Muscle of arm (tissue), 14 donors: ENCODE measurements around the gene KLF1. TPM values are rescaled to one million over a fixed set of nuclear protein-coding genes. Genes with fewer than 3 reads are reported as not detected.
"Not testable (repeated sequence)": the region's sequence is repeated elsewhere in the genome, so short reads cannot be mapped to it uniquely, and the experiment has no call there.

Experiments
- DNase-seq: peaks from one replicate; pipeline ENCODE4 v3.0.0-alpha.2; 2013
- long read RNA-seq, 11 donors: transcript quantifications; one replicate each; lab custom pipeline, GENCODE V29; 2026
- polyA plus RNA-seq, 12 donors: library from polyadenylated mRNA; unstranded; fragments of 120-200 nt; gene quantifications; one replicate each; pipeline ENCODE4 v1.2.1, GENCODE V29; 2013; ENCODE audit not compliant: insufficient read length in 12 of 12

The KLF1 gene
- 1 to 10 TPM in 1 of 12 donors, under 1 TPM in 9, not detected in 2; 0.15 to 2.8 (median 0.43) TPM for polyA plus RNA-seq
- long read RNA-seq, donor 1: 0 reads
- long read RNA-seq, donor 2: 0 reads
- long read RNA-seq, donor 3: 0 reads
- long read RNA-seq, donor 4: 0 reads
- long read RNA-seq, donor 5: 0 reads
- long read RNA-seq, donor 6: 0 reads
- long read RNA-seq, donor 7: 0 reads
- long read RNA-seq, donor 8: 0 reads
- long read RNA-seq, donor 9: 0 reads
- long read RNA-seq, donor 10, partial matches to known transcripts: 0 of 1 reads
- long read RNA-seq, donor 10, other reads (novel, unspliced or antisense): 0 of 1 reads
- long read RNA-seq, donor 11: 0 reads

DNA sequence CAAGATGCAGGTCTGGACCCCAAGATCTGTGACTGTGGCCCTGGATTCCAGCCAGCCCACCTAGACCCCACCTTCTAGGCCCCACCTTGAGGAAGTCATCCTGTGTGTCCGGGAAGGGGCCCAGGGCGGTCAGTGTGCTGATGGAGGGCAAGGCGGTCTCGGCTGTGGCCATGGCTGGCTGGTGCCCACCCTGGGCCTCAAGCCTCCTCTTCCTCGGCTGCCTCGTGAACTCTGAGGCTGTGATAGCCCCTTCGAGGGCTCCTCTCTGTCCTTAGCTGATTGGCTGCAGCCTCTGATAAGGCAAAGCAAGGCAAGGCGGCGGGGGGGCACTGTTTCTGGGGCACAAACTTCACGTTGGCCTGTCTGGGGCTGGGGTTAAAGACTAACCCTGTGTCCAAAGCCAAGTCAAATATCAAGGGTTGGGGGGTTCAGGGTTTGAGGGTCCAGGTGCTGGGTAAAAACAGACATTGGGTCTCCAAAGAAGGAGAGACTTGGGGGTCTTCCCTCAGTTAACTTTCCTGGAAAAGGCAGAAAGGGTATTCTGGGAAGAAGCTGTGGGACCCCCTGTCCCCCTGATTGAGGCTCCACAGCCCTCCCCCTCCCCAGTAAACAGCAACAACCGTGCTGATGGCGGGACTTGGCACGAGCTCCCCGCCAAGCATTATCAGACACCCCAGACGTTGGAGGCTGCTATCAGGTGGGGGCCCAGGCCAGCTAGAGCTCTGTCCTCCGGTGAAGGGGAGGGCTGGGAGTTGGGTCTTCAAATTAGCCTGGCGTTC lies at the start of gene KLF1:
Gene KLF1 (minus strand): TSS at position 233 of the 779 bp plus-strand sequence. CDS start 61 bp downstream, at position 172.
- no peak for DNase-seq

DNA sequence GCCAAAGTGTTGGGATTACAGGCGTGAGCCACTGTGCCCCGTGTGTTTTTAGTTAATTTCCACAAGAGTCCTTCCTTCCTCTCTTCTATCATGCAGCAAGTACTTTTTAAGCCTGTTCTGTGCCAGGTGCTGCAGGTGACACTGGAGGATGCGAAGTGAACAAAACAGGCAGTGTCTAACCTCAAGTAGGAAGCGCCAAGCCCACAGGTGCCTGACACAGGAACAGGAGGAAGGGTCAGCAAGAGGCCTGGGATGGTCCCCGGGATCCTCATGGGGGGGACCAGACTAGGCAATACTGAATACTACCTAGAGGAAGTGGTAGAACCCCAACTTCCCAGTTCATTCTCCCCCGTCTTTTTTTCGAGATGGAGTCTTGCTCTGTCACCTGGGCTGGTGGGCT lies 49.6 kb upstream of the KLF1 start:
- DNase-seq: no peak

GRCh38 chr19:12935071-12935470 lies 48.1 kb upstream of the KLF1 start:
- no peak for DNase-seq

GRCh38 chr19:12933287-12934072 lies 46.5 kb upstream of the KLF1 start, which contains the start of gene FARSA:
Gene FARSA, minus strand, starts transcription at chr19:12933711. Its CDS starts 15 bp downstream, at chr19:12933696.
- peak; percentile 93 for DNase-seq

DNA sequence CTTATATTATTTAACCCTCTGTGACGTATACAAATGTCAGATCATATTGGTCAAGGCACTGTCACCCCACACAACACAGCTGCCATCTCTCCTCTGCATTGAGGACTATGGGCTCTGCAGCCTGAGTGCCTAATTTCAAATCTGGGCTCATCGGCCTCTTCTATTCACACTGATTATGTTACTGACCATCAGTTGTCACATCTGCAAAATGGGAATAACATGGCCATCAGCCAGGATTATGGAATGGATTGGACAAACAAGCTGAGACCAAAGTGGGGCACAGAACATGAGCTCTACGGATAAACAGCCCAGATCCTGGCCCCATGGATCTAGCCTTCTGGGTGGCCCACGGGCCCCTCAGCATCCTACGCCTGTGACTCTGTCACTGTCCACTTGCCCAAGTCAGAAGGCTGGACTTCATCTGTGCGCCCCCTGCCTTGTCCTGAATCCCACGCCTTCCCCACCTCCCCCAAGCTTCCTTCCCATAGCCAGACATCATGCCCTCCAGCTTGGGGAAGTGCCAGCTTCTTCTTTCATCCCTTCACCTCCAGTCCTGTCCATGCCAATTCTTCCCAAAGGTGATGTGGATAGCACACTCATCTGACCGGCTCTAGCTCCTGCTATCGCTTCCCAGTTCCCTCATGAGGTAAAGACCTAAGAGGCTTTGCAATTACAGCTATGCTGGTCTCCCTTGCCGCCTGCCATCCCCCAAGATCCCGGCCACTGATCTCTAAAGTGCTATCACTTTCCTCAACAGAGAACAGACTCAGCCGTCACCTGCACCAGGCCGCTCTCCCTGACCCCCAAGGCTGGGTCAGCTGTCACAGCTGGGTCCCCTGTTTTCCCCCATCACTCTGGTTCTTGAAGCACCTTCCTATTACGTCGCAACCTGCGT lies 45.6 kb upstream of the KLF1 start:
- no peak for DNase-seq

DNA sequence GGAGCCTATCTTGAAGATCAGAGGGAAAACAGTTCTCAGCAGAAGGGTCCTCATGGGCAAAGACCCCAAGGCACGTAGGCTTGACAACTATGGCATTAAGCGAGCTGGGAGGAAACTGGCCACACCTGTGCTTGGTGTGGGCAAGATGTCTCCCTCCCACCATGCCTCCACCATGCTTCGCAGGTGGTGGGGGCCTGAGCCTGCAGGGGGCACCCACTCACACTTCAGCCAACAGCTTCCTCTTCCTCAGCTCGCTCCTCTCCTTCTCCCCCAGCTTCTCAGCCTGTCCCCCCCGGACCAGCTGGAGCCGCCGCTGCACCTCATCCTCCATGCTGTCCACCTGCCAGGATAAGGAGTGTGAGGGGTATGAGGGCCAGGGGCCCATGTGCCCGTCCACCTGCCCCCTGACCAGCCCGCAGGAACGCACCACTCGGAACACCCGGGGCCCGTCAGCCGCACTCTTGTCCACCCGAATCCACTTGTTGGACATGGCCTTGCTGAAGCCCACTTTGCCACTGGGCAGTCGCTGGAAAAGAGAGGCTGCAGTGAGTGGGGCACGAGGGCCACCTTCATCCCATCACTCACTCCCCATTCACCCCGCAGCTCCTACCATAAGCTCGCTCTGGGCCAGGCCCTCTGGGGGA lies 43.1 kb upstream of the KLF1 start:
- DNase-seq: no peak

DNA sequence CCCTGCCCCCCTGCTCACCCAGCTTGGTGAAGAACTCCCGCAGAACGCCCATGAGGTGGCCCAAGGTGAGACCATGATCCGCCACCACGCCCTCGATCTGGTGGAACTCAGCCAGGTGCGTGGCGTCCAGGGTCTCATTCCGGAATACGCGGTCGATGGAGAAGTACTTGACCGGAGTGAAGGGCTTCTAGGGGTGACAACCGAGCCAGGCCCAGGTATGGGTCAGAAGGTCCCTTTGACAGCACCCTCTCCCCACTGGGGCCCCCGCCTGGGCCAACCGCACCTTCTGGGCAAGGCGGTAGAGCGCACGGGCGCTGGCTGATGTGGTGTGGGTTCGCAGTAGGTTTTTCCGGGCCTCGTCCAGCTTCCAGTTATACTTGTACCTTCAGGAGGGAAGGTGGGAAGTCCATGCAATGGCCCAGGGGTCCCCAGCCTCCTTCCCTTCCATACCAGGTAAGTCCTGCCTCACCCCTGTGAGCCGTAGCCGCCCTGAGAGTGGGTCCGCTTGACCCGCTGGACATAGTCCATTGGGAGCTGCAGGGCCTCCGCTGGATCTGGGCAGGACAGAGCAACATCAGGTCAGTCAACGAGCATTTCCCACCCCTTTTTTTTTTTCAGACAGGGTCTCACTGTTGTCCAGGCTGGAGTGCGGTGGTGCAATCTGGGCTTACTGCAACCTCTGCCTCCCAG lies 37.8 kb upstream of the KLF1 start:
- DNase-seq: no peak

DNA sequence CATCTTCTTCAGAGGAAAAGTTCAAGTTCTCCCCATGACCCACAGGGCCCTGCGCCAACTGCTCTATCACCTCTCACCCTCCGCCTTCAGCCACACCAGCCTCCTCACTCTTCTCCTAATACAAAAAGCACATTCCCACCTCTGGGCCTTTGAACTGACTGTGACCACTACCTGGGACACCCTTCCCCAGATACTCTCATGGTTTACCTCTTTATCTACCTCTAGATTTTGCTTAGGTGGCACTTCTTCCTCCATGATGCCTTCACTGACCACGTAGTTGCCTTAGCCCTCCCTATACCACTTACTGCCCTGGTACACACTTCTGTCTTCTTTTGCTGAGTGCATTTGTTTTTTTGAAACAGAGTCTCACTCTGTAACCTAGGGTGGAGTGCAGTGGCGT lies 36.0 kb upstream of the KLF1 start:
- no peak for DNase-seq

- no peak for DNase-seq
Measured at GRCh38 chr19:12921047-12921446, 34.0 kb upstream of the KLF1 start.

DNA sequence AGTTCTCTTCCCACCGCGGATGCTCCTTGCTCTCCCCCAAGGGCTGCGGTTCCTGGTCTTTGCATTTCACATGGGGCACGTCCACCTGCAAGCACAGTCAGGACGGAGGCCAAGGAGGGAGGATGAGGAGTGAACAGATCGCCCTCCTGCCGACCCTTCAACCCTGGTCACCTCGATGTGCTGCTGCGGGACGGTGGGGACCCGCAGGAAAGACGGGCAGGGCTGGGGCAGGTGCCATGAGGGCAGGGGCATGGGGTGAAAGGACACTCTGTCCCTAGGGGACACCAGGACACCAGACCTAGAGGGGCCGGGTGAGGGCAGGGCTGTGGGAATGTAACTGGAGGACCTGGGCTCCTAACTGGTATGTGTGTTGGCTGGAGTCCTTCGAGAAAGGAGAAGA lies 31.3 kb upstream of the KLF1 start:
- no peak for DNase-seq

GRCh38 chr19:12915860-12916259 lies 28.9 kb upstream of the KLF1 start:
- DNase-seq: not testable (repeated sequence)

GRCh38 chr19:12913851-12914690 lies 27.1 kb upstream of the KLF1 start:
- DNase-seq: peak; percentile 29

DNA sequence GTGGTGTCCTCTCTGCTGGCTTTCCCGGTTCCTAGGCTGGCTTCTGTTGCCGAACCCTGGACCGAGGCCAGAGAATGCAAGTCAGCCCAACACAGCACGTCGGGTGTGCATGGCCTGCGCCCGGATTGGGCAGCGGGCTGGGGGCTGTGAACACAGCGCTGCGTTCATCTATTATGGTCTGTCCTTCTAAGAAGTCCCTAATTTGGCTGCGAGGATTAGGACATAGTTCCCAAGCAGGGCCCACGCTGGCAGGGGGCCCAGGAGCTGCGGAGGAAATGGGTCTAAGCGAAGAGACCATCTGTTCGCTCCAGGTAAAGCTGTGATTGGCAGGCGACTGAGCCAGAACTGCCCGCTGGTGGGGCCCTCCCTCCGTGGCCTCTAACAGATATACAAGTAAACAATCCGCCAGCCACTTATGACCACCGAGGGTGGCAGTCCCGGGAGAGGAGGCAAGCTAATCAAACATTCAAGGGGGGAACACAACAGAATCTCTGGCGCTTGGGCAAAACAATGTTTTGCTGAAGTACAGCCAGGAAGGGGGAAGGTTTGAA lies 26.1 kb upstream of the KLF1 start:
- peak; percentile 77 for DNase-seq

GRCh38 chr19:12912571-12912970 lies 25.6 kb upstream of the KLF1 start:
- no peak for DNase-seq

GRCh38 chr19:12907166-12907565 lies 20.2 kb upstream of the KLF1 start:
- DNase-seq: no peak

DNA sequence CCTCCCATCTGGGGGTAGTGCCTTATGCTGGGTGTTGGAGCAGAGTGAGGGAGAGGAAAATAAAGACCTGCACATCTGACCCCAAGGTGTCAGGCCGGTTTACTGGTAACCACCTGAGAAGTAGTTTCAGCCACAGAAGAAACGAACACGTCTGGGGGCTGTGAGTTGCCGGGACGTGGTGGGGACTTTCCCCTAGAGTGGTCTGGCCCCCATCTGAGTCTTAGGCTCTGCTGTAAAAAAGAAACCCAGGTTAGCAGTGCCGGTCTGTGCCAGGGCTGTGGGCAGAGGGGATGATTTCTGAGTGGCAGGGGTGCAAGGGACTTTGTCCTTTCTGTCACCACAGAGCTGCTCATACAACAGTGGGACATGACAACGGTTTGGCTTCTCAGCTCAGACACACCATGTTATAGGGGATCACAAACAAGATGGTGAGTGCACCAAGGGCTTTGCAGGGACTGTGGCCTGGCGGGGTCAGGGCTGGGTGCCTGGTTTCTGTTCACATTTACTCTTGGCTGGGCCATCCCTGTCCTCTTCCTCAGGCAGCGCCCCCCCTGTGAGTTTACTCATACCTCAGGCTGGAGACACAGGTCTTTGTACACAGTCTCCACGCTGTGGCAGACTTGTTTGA lies 13.0 kb upstream of the KLF1 start:
- DNase-seq: no peak

DNA sequence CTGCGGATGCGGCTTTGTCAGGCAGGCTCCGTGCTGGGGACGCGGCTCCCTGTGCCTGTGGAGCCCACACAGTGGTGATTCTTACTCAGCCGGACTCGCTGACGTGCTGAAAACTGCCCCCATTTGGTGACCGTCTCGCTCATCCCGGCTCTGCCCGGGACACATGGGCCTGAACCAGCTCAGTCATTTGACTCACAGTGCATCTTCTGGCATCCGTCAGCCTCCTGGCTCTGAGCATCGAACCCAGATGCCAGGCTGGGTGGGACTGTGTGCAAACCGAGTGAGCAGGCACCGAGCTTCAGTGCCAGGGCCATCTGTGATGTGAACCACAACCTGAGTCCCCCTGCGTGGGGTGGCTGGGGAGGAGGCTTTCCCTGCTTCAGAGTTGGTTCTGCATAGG lies 9.5 kb upstream of the KLF1 start:
- no peak for DNase-seq

DNA sequence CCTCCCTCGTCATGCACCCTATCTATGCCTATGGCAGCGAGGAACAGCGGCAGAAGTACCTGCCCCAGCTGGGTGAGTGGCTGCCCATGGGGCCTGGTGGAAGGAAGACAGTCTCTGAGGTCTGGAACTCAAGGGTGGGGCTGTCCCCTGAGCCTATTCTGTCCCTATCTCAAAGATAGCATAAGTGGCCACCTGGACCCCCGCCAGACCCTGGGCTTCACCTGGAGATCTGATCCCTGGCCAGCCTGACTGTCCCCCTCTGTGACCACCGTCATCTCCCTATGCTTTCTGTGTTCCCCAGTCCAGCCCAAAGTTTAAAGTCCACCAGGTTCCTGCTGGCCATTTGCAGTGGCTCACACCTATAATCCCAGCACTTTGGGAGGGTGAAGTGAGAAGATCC lies 6.6 kb upstream of the KLF1 start:
- DNase-seq: no peak
